NCI-H1048 (cell line): ENCODE results near the gene KIAA0930.

Source experiments
- DNase-seq: peaks from one replicate; lab custom pipeline; 2025; lab: John Stamatoyannopoulos, UW

KIAA0930 gene

GRCh38 chr22:45216133-45217003 is 24.3 kb downstream of the KIAA0930 start:
- DNase-seq = no peak

DNA sequence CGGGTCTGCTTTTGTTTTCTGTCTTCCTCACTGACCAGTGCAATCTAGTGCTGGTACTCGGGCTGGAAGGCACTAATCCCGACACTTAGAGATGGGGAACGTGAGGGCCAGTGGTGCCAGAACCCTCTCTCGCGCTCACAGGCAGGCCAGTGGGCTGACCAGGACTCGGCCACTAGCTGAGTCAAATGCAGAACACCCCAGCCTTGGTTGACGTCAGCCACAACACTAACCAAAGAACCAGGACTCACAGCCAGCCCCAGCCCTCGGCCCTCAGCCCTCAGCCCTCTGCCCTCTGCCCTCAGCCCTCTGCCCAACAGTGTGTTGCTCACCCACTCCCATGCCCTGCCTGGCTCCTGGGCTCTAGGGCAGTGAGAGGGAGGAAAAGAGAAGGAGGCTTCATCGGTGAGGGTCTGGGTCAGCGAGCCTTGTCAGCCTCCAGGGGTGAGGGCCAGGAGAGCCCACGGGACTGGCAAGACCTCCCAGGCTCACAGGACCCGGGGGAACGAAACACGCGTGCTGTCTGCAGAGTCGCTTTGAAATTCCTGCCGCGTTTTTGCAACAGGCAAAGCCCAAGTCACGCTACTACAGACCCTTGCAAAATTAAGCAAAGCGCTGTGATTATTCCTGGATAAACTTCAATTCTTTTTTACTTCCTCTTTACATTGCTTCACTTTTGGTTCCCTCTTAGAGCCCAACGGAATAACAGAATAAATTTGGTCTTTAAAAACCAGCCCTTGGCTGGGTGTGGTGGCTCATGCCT is 27.5 kb downstream of the KIAA0930 start:
- DNase-seq = no peak

DNA sequence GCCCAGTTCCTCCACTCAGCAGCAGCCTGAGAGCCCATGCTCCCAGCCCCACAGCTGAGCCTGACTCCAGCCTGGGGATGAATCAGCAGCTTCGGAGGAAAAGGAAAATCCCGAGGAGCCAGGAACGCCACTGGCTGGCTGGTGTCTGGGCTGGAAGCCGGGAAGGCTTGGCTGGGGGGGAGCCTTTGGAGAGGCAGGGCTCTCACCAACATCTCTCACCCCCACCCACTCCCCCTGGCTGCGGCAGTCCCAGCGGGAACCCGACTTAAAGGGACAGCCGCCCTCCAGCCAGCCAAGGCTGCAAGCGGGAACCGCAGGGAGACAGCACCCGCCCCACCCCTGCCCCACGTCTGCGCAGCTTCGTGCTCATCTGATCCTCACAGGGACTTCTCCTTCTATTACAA is 28.4 kb downstream of the KIAA0930 start:
- DNase-seq = no peak

- no peak for DNase-seq
Observed at GRCh38 chr22:45211848-45212247, 28.8 kb downstream of the KIAA0930 start.

DNA sequence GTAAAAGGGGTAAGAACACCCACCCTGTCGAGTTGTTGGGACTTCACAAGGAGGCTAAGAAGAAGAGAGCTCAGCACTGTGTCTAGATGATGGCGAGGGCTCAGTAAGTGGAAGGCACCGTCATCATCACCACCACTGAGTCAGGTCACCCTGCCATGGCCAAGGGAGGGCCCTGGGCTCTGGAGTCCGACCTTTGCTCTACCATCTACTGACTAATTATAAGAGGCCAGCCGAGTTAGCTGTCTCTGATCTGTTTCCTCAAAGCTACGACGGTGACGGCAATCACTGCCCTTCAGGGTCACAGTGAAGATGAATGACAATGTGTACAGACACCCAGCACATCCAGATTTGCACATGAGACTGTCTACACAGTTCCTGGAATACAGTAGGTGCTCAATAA is 29.3 kb downstream of the KIAA0930 start:
- no peak for DNase-seq

- no peak for DNase-seq
Observed at GRCh38 chr22:45210991-45211390, 29.7 kb downstream of the KIAA0930 start.

DNA sequence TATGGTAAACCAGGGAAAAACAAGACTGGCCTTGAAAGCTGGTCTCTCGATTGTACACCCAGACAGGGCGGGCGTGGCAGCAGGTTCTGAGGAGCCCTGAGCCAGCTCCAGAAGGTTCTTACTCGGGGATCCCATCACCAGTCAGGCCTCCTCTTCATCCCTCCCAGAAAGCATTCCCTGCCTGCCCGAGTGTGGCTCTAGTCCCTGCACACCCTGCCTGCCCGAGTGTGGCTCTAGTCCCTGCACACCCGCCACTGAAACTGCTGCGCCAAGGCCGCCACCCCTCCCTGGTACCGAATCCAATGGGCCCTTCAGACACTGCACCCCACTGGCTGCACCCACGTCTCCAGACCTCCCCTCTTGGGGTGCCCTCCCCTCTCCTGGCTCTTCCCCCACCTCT is 30.1 kb downstream of the KIAA0930 start:
- DNase-seq = no peak

- no peak for DNase-seq
Observed at GRCh38 chr22:45210174-45210573, 30.5 kb downstream of the KIAA0930 start.

DNA sequence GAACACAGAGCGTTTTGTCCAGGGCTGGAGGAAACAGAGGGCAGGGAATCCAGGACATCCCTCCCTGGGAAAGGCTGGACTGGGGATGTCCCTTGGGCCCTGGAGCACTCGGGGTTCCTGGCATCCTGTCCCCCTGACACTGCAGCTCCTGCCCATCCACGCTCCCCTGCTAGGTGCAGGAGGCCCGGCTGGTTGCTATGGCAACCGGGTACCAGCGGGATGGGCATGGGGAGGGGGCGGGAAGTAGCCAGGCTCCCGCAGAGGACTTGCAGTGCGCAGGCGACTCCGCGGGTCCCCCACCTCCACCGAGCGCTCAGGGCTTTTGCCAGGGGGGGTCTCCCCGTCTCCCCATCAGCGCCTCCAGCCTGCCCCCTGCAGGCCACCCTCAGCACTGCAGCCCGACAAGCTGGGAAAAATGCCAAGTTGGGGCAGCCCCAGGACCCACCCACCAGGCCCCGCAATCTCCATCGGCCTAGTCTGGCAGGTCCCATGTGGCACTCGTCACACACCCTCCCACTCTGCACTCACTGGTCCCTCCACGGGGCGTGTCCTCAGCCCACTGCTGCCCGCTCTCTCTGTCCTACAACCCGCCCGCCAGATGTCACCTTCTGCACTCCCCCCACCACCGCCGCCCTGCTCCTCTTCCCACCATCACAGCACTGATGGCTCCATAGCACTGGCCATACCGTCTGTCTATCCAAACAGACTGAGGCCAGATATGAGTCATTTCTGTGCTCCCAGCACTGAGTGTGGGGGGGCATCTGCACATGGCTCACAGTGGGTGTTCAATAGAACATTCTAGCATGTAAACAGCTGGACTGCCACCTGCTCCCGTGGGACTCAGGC is 31.5 kb downstream of the KIAA0930 start:
- DNase-seq = no peak

DNA sequence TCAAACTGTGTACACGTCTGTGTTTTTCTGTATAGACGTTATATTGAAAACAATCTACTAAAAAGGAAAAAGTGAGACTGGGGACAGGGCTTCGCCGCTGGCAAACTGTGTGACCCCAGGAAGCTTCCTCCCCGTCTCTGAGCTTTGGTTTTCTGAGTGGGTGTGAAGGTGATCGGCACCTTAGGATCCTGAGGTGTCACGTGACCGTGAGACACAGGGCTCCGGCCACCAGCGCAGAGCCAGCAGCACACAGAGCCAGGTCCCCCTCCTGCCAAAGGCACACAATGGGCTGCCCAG is 32.0 kb downstream of the KIAA0930 start:
- no peak for DNase-seq

GRCh38 chr22:45207981-45208664 is 32.6 kb downstream of the KIAA0930 start:
- DNase-seq = no peak

DNA sequence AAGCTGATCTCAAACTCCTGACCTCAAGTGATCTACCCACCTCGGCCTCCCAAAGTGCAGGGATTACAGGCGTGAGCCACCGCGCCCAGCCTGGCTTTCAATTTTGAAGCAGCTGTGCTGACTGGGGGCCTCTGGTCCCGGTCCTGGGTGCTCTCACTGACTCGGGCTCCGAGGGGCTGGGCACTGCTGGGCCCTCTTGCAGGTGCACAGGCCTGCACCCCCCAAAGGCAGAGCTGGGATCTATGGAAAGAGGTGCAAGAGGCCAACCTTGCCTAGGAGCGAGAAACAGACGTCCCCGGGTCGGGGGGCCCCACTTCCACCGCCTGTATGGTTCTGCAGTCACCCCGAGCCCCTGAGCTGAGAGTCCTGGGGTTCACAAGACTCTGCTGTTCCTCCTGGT is 33.2 kb downstream of the KIAA0930 start:
- DNase-seq = no peak

GRCh38 chr22:45206233-45206632 is 34.5 kb downstream of the KIAA0930 start:
- no peak for DNase-seq

DNA sequence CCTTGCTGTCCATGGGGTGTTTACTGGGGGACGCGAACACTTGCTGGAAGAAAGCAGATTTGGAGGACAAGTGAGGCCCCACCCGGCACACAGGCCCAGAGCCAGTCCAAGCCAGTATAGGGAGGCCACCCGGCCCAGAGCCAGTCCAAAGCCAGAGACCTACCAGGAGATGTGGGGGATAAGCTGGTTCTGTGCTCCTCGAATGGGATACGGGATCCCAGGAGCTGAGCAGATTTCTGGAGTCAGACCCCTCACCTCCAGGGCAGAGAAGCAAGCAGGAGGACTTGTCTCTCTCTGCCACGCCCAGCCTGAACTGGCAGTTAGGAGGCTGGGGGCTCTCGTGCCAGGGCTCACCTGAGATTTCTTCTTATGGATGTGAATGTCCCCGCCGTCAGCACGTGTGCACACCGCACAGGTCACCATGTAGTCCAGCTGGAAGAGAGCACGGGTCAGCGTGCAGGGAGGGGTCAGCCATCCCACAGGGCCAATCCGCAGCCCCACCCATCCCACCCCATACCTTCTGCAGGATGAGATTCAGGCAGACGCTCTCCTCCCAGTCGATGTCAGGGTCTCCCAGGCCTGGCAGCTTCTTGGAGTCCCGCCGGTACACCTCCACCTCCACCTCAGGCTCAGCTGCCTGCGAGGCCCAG is 35.3 kb downstream of the KIAA0930 start:
- DNase-seq = no peak

- no peak for DNase-seq
Observed at GRCh38 chr22:45204819-45205218, 35.9 kb downstream of the KIAA0930 start.

GRCh38 chr22:45204241-45204640 is 36.5 kb downstream of the KIAA0930 start:
- no peak for DNase-seq

- DNase-seq = no peak
Observed at GRCh38 chr22:45203150-45203951, 37.3 kb downstream of the KIAA0930 start.

GRCh38 chr22:45202333-45203149 is 38.2 kb downstream of the KIAA0930 start:
- DNase-seq = no peak

GRCh38 chr22:45201678-45202332 is 38.9 kb downstream of the KIAA0930 start:
- no peak for DNase-seq
